IMR-90 (cell line): ENCODE results near the gene XCR1.

Experiments
- BHLHE40 ChIP-seq: fragments of 150-350 bp; IDR thresholded peaks from 2 replicates; pipeline ENCODE4 v1.6.1; 2016; ENCODE audit warnings: mild to moderate bottlenecking, low read depth, low read length
- CHD1 ChIP-seq: IDR thresholded peaks from 2 replicates; pipeline ENCODE4 v1.6.1; 2012; ENCODE audit warnings: low read depth, low read length, improper control_type of control experiment
- MAFK ChIP-seq: IDR thresholded peaks from 2 replicates; pipeline ENCODE4 v1.6.1; 2012; ENCODE audit warnings: low read depth, low read length, improper control_type of control experiment
- POLR2A ChIP-seq: IDR thresholded peaks from 2 replicates; pipeline ENCODE4 v1.6.1; 2012; ENCODE audit warnings: mild to moderate bottlenecking, low read depth, low read length
- RAD21 ChIP-seq: IDR thresholded peaks from 2 replicates; pipeline ENCODE4 v1.6.1; 2012; ENCODE audit warnings: low read length, improper control_type of control experiment
- RFX5 ChIP-seq: IDR thresholded peaks from 2 replicates; pipeline ENCODE4 v1.8.0; 2012; ENCODE audit warnings: low read depth, mild to moderate bottlenecking, low read length, moderate library complexity
- SMC3 ChIP-seq: fragments of 150-350 bp; IDR thresholded peaks from 2 replicates; pipeline ENCODE4 v1.6.1; 2016; ENCODE audit warnings: low read depth, mild to moderate bottlenecking, antibody characterized with exemption, low read length, moderate library complexity
- USF2 ChIP-seq: fragments of 150-350 bp; IDR thresholded peaks from 2 replicates; pipeline ENCODE4 v1.6.1; 2017; ENCODE audit warnings: mild to moderate bottlenecking, antibody characterized with exemption, low read length, low read depth
- TF ChIP-seq, protein P1 (sequence below): conservative IDR thresholded peaks from 2 replicates; pipeline ENCODE4 v1.5.1; 2012; ENCODE audit warnings: mild to moderate bottlenecking, low read depth, low read length, improper control_type of control experiment

GRCh38 chr3:45988362-45988761 is 38.9 kb downstream of the XCR1 start:
- no peak for TF ChIP-seq POLR2A
- TF ChIP-seq, protein P1, sequence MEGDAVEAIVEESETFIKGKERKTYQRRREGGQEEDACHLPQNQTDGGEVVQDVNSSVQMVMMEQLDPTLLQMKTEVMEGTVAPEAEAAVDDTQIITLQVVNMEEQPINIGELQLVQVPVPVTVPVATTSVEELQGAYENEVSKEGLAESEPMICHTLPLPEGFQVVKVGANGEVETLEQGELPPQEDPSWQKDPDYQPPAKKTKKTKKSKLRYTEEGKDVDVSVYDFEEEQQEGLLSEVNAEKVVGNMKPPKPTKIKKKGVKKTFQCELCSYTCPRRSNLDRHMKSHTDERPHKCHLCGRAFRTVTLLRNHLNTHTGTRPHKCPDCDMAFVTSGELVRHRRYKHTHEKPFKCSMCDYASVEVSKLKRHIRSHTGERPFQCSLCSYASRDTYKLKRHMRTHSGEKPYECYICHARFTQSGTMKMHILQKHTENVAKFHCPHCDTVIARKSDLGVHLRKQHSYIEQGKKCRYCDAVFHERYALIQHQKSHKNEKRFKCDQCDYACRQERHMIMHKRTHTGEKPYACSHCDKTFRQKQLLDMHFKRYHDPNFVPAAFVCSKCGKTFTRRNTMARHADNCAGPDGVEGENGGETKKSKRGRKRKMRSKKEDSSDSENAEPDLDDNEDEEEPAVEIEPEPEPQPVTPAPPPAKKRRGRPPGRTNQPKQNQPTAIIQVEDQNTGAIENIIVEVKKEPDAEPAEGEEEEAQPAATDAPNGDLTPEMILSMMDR = no peak
- no peak for TF ChIP-seq CHD1
- no peak for TF ChIP-seq USF2
- TF ChIP-seq RFX5 = no peak
- no peak for TF ChIP-seq RAD21
- no peak for TF ChIP-seq MAFK
- no peak for TF ChIP-seq BHLHE40
- TF ChIP-seq SMC3 = no peak
